GM12873 (cell line): ENCODE results near the gene DGAT2.

Experiments
- CTCF ChIP-seq: IDR thresholded peaks from 2 replicates; pipeline ENCODE4 v1.5.1; 2012; ENCODE audit warnings: low read depth, mild to moderate bottlenecking, moderate library complexity, low read length, control low read depth; ENCODE audit not compliant: insufficient read depth; ENCODE audit errors: missing control alignments

The DGAT2 gene

DNA sequence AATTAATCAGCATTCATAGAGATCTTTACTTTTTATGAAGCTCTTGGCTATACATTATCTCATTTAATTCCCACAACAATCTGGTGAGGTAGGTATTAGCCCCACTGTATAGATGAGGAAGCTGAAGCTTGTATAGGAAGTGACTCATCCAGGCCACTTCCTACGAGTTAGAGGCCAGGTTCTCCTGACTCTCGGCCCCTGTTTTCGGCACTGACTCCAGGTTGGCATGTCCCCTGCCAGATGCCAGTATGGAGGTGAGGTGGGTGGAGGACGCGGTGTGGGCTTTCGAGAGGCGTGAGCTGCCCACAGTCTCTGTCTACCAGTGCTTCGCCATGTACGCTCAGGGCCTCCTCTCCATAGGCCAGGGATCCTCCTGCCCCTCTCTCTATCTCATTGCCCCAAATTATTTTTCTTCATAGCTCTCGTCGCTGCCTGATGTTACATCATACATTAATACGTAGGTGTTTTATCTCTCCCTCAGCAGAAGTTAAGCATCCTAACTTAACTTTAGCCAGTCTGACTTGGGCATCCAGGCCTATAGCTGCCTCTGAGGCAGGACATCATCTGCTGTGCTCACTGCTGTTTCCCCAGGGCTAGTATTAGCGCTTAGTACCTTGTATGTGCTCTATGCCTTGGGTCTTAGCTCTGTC, 9.0 kb downstream of the DGAT2 start:
- TF ChIP-seq CTCF, result no peak

DNA sequence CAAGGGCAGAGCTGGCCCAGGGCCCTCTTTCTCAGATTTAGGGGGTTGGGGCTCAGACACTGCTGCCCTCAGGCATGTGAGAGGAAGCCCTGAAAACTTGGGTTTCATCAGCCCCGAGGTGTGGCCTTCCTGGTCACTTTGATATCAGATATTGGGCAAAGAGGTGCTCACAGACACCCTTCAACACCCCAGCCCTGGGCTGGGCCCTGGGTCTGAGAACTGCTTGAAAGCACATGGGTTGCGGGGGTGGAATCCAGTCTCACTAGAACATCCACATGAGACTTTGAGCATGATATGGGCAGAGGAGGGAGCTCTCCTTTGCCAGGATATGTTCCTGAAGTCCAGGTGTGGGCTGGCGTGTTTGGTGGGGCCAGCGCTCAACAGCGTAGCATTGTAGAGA, 10.4 kb downstream of the DGAT2 start:
- TF ChIP-seq CTCF, result no peak

- TF ChIP-seq CTCF, result no peak
Observed at GRCh38 chr11:75779960-75780359, 11.4 kb downstream of the DGAT2 start.

GRCh38 chr11:75780888-75781287, 12.3 kb downstream of the DGAT2 start:
- no peak for TF ChIP-seq CTCF

GRCh38 chr11:75781296-75781695, 12.7 kb downstream of the DGAT2 start:
- no peak for TF ChIP-seq CTCF

DNA sequence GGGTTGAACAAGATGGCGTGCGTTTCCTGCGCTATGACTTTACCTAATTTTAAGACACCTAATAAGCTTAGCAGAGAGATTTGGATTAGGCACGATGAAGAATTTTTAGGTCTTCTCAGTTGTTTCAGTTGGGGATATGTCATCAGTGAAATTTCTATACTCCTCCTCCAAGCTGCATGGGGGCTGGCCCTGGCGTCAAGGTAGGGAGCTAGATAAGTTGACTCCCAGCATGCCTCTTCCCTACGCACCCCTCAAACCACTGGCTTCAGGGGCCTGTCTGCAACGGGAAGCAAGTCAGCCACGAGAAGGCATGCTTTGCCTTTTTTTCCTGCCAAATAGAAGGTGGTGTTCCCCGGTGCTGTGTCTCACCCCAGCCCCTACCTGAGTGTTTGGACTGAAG, 13.3 kb downstream of the DGAT2 start:
- no peak for TF ChIP-seq CTCF

- no peak for TF ChIP-seq CTCF
Observed at GRCh38 chr11:75782540-75783263, 14.1 kb downstream of the DGAT2 start.
